NCI-H446 treated with DMSO at 0.1 percent for 48 hours (cell line): Measurements from ENCODE around the gene TRA2A.
"Not testable (repeated sequence)": the region's sequence is repeated elsewhere in the genome, so short reads cannot be mapped to it uniquely, and the experiment has no call there.

ENCODE experiments used
- DNase-seq: peaks from one replicate; lab custom pipeline; 2025; lab: John Stamatoyannopoulos, UW

TRA2A gene

GRCh38 chr7:23494009-23494408, 37.8 kb downstream of the TRA2A start:
- no peak for DNase-seq

- no peak for DNase-seq
Measured at GRCh38 chr7:23491502-23491901, 40.3 kb downstream of the TRA2A start.

GRCh38 chr7:23490357-23491135, 41.2 kb downstream of the TRA2A start:
- DNase-seq: no peak

DNA sequence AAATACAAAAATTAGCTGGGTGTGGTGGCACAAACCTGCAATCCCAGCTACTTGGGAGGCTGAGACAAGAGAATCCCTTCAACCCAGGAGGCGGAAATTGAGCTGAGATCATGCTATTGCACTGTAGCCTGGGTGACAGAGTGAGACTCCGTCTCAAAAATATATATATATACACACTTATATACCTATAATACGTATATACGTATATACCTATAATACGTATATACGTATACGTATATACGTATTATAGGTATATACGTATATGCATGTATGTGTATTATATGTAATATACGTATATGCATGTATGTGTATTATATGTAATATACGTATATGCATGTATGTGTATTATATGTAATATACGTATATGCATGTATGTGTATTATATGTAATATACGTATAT, 43.1 kb downstream of the TRA2A start:
- DNase-seq: not testable (repeated sequence)

DNA sequence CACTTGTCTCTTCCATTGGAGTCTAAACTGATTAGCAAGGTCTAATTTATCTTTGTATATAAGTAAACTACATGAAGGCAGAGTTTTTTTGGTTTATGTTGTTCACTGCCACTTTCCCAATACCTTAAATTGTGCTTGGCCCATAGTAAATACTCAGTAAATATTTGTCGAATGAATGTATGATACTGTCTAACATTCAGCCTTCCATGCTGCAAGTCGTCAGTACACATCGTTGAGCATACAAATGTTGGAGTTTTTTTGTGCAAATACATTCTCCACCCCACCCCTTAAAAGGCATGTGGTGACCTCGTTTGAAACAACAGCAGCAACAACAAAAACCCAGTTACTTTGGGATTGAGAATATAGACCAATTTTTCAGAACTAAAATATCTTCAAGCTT, 44.1 kb downstream of the TRA2A start:
- no peak for DNase-seq

GRCh38 chr7:23486002-23486773, 45.6 kb downstream of the TRA2A start:
- DNase-seq: no peak

GRCh38 chr7:23482686-23483085, 49.1 kb downstream of the TRA2A start:
- DNase-seq: no peak

DNA sequence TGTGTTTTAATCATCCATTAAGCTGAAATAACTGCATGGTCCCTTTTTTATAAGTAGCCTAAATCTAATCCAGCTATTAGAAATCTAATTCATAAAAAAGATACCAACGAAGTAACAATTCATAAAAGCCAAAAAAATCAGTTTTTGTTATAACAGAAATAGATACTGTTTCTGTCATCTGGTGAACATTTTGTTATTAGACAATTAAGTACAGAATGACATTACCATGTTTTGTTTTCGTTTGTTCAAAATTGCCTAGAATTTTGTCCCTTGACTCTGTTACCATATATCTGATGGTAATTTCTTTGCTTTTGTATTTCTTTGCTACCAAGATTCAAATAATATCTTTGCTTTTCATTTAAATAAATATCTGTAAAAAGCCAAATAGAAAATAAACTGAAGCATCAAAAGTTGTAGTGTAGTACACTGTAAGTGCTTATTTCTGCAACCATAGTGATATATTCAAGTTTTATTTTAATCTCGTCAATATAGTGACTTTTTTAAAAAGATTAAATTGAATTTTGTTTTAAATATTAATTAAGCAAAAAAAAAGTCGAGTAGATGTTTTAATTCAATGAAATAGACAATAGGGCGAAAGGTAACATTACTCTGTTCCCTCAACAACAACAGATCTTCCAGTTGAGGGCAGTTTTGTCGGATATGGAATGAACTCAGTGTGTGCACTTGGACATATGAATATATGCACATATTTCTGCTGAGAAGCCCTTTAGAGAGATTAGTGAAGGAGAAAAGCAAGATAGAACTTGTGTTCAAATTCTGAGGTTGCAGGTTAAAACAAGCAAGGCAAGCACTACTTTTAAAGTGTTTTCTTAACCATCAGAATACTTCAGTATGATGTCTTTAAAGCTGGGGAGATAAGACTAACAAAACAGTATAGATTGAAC, 53.6 kb downstream of the TRA2A start:
- no peak for DNase-seq

GRCh38 chr7:23477157-23477499, 54.7 kb downstream of the TRA2A start:
- DNase-seq: no peak

DNA sequence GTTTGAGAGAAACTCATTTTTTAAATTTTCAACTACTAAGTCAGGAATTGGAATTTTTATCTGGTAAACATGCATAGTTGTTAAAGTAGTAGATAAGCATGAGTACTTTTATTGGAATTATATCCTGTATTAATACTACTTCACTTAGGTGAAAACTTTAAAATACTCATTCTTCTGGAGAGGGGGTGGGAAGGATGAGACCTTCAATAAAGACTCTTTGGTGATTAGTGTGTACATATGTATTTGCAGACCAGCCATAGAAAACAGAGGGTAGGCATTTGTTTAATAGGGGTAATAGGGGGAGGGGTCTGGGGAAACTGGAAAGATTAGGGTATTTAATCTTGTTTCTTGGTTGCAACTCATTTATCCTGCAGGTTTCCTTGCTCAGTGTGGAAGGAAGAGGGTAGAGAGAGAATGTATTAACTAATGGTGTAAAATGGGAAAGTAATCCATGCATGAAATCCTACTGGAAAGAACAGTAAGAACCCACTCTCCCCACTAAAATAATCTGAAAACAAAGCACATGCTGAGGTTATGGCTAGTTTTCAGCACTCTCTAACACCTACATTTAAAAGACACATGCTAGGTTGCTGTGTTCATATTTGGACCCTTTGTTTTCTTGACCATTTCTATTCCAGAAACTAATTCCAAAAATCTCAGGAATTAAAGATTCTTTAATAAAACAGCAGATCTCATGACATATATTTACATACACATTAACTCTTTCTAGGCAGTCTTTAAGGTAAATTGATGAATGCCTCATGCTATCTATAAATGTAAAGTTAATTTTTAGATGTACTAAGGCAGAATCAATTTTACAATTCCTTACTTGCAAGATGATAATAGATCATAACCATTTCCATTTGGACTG, 55.3 kb downstream of the TRA2A start:
- no peak for DNase-seq

GRCh38 chr7:23475576-23475839, 56.3 kb downstream of the TRA2A start:
- no peak for DNase-seq

DNA sequence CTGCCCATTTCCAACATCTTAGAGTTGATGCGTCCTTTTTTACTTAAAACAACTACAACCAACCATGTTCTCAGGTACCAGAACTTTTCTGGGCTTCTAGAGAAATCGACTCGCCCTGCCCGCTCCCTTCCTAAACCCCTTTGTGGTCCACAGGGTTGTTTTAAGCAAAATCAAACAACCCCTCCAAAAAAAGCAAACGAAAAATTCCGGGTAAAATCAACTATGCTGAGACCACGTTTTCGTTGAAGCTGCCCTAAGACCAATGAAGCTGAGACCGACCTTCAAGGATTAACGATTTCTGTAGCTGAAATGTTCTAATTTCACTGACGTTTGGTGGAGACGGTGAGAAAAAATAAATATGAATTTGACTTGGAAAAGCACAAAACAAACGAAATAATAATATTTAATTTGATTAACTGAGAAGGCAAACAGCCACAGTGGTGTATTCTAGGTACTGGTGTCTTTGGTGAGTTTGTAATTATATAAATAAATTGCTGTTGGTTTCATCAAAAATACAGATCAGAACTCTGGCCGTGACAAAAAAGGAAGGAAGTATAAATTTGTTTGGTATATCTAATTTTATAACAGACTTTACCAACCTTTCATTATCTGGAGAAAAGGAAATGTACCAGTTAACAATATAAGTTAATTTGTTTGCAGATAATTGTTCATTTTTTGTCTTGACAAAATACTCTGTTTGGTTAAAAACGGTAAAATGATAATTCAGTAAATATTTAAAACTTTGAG, 56.8 kb downstream of the TRA2A start:
- DNase-seq: no peak

DNA sequence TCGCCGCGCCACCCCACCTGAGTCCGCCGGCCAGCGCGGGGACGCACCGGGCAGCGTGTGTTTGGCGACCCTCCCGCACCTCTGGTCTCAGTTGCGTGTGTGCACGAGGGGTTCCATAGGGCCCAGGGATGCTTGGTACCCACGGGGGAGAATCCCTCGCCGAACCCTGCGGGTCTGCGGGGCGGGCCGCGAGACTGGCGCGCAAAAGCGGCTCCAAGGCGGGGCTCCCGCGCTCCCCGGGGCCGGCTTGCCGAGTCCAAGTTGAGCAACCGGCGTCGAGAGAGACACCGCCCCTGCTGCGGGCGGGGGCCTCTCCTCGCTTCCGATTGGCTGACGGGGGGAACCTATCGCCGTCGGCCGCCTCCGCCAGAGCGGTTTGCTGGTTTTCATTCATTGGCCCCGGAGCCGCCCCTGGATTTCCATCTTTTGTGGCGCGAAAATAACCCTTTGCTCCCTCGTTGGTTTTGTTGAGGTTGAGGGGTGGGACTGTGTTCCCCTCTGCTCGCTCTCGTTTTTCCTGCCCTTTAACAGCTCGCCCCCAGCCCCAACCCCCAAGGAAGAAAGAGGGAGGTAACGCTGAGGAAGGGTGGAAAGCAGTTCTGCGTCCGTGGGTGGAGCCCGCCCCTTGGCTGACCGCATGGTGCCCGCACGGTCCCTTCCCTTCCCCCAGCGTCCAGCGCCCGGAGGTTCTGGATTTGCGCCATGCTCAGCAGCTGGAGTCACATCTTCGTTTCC, 57.5 kb downstream of the TRA2A start:
- peak; percentile 99 for DNase-seq

- DNase-seq: peak; percentile 61
Measured at GRCh38 chr7:23473844-23474093, 58.0 kb downstream of the TRA2A start.

DNA sequence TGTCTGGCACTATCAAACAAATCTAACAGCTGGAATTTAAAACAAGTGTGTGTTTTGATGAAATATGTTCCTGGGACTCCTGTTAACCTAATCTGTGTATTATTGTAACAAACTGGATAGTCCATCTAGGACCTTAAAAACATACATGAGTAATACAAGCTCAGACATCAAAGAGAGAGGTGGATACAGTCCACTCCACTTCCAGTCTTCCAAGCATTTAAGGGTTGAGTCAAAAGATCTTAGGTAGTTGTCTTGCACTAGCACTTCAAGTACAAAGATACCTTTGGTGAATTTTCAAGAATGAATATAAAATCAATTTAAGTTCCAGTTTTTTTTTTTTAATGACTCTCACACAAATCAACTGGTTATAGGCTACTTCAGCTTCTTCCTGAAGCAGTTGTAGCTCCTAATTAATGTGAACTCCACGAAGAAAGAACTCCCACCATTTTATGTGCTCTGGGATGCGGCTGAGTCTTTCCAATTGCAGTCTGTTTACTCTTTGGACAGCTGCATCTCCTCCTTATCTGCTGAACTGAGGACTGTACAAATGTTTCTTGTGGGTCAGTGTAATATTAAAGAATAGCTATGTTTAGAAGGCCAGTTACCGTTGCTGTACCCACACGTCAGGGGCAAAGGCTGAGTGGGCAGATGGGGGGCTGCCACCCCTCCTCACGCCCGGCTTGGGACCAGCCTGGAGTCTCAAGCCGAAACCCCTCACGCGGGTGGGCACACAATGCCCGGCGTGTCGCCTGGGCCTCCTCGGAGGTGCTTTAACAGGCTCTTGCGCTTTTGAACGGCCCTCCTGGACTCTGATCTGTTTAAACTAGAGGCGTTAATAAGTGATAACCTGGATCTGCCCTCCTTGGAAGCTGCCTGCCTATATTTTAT, 58.6 kb downstream of the TRA2A start:
- no peak for DNase-seq

DNA sequence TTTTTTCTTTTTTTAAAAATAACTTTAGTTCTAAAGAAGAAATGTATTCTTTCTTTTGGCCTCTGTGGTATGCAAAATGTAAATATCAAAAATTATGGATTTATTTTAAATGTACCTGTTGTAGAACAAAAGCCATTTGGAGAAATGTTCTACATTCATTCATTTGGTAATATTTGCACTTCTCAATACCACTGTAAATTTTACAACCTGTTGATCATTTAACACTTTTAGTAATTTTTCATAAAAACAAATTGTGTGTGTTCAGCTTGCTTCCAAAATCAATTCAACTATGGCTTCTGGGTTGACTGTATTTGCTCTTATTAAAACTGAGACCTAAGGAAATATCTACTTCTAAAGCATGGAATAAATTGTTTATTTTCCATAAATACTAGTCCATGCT, 59.2 kb downstream of the TRA2A start:
- no peak for DNase-seq

DNA sequence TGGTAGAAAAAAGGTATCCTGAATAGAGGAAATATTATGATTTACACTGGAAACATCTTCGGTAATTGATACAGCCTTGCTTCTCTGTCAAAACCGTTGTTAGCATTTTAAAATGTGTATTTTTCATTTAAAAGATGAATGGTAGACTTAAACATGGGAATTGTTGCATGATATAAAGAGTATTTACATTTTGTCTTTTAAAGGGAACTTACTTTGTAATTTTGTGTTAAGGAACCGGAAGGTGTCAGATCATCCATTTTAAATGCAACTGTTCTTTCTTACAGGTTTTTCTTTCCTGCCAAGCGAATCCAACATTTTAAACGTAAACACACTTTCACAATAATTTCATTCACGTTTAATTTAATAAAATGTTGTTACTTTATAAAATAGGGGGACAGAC, 59.7 kb downstream of the TRA2A start:
- peak; percentile 40 for DNase-seq

- peak; percentile 92 for DNase-seq
Measured at GRCh38 chr7:23471106-23471859, 60.5 kb downstream of the TRA2A start.
